Aorta (tissue), 5 donors: ENCODE measurements around the gene KCNK18. TPM values are rescaled to one million over a fixed set of nuclear protein-coding genes. Genes with fewer than 3 reads are reported as not detected.

Experiments
- ATAC-seq: fragments of 200-7000 bp; cut with Tn5 transposase; one replicate; pipeline ENCODE4 v1.9.1; 2022; ENCODE audit warnings: moderate library complexity; ENCODE audit not compliant: low FRiP score
- DNase-seq, 2 donors: peaks; one replicate each; pipeline ENCODE4 v3.0.0-alpha.2; 2020
- H3K27ac ChIP-seq, 2 donors: one replicate each; pipeline ENCODE4 v1.5.1; 2013; ENCODE audit warnings: low read length in 2 of 2, mild to moderate bottlenecking in 2 of 2, moderate library complexity in 2 of 2, control low read depth in 1 of 2, inconsistent platforms in 1 of 2, low read depth in 1 of 2
- H3K27me3 ChIP-seq, 2 donors: one replicate each; pipeline ENCODE4 v1.6.1; 2013; ENCODE audit warnings: control low read depth in 1 of 2, low read length in 1 of 2, mild to moderate bottlenecking in 1 of 2, moderate library complexity in 1 of 2; ENCODE audit not compliant: insufficient read depth in 2 of 2, control insufficient read depth in 1 of 2
- H3K36me3 ChIP-seq, 2 donors: one replicate each; pipeline ENCODE4 v1.6.1; 2013; ENCODE audit warnings: control low read depth in 1 of 2, low read length in 1 of 2, mild to moderate bottlenecking in 1 of 2; ENCODE audit not compliant: insufficient read depth in 2 of 2, control insufficient read depth in 1 of 2
- H3K4me1 ChIP-seq, 2 donors: one replicate each; pipeline ENCODE4 v1.6.1; 2013; ENCODE audit warnings: low read length in 2 of 2, control low read depth in 1 of 2, mild to moderate bottlenecking in 1 of 2, moderate library complexity in 1 of 2; ENCODE audit not compliant: insufficient read depth in 2 of 2, control insufficient read depth in 1 of 2
- H3K4me3 ChIP-seq, 2 donors: one replicate each; pipeline ENCODE4 v1.5.1; 2013; ENCODE audit warnings: low read length in 2 of 2, control low read depth in 1 of 2, mild to moderate bottlenecking in 1 of 2
- H3K9me3 ChIP-seq: one replicate; pipeline ENCODE4 v1.6.1; 2013; ENCODE audit warnings: mild to moderate bottlenecking, low read length; ENCODE audit not compliant: control insufficient read depth
- WGBS, 2 donors: extraction: QIAGEN DNeasy Blood & Tissue Kit; methylation state at CpG; one replicate each; pipeline ENCODE4 v1.1.7; 2013; 5-methylcytosine and 5-hydroxymethylcytosine counted together
- intact Hi-C, 2 donors: fragments of 100-400 bp; cut with DNase I; formaldehyde crosslinking; loops; one replicate each; pipeline versions ENCODE4 v1.14.2 to v1.15.0; 2022
- microRNA-seq, 2 donors: library from miRNA; unstranded; fragments of <30 nt; microRNA quantifications; one replicate each; pipeline ENCODE4 v1.2.0, GENCODE V29; 2020
- polyA plus RNA-seq, 2 donors: library from polyadenylated mRNA; stranded (reverse); fragments of 200-250 nt; gene quantifications; one replicate each; pipeline ENCODE4 v1.2.3, GENCODE V29; 2013
- total RNA-seq, 2 donors: library from RNA; stranded (reverse); fragmentation: NEBNext Ultra II Directional; extraction: Animal tissue kit (Norgen Biotek cat#: 25700); gene quantifications; one replicate each; pipeline ENCODE4 v1.2.1, GENCODE V29; 2021
- donor health status: healthy with polysubstance abuse.
- donor health status: Bipolar disorder and iron deficiency.
- donor health status: DM: no; HTN: no; CAD: no.
- donor health status: DM: no; HTN: no; CAD: no.
- donor health status: DM: yes; HTN: yes; CAD: no.

The KCNK18 gene
- total and polyA plus RNA-seq, 4 donors, result not detected

GRCh38 chr10:117259279-117259678, 62.0 kb downstream of the KCNK18 start:
- WGBS, 2 donors, result 45 to 48% methylated on average over 3 of the region's 3 CpGs
- no peaks in the 10 kb centered on the region for H3K4me1 ChIP-seq
- DNase-seq (no peak), ATAC-seq (no peak)
- no peaks in the 10 kb centered on the region for H3K36me3 ChIP-seq
- H3K27me3 ChIP-seq, result no peaks in the 10 kb centered on the region
- intact Hi-C loops, result no loop called here
- H3K9me3 ChIP-seq, result peaks cover 2% of the 10 kb centered on the region
- H3K4me3 ChIP-seq, result no peak overlapping the region
- no peak overlapping the region for H3K27ac ChIP-seq

Small RNAs within 50 kb of the gene (microRNA-seq; reads per million reads assigned to microRNA genes)
- 0 reads per million in 2 donors for gene MIR3663

Other genes starting within 250 kb of the KCNK18 start
- 10 to 100 TPM; 20.9 to 26.1 TPM for gene SHTN1, start 192.3 kb upstream of the KCNK18 start, total RNA-seq
- 10 to 100 TPM in 1 of 2 donors, 1 to 10 TPM in 1; 4.9 to 11.1 TPM for gene SHTN1, start 192.3 kb upstream of the KCNK18 start, polyA plus RNA-seq
- gene VAX1, start 59.2 kb upstream of the KCNK18 start, total RNA-seq, result not detected
- not detected for gene VAX1, start 59.2 kb upstream of the KCNK18 start, polyA plus RNA-seq
- 1 to 10 TPM in 1 of 2 donors, under 1 TPM in 1; 0.52 to 2.8 TPM for gene SLC18A2, start 43.6 kb downstream of the KCNK18 start, total RNA-seq
- gene SLC18A2, start 43.6 kb downstream of the KCNK18 start, polyA plus RNA-seq, result under 1 TPM; 0.08 to 0.13 TPM
- 10 to 100 TPM; 35.5 to 36.0 TPM for gene PDZD8, start 178.0 kb downstream of the KCNK18 start, total RNA-seq
- 1 to 10 TPM; 4.5 to 5.2 TPM for gene PDZD8, start 178.0 kb downstream of the KCNK18 start, polyA plus RNA-seq